ENCODE measurements around the gene ALG14. TPM values are rescaled to one million over a fixed set of nuclear protein-coding genes. Genes with fewer than 3 reads are reported as not detected.

The ALG14 gene
- total and polyA plus RNA-seq, 12 donors: 1.1 to 4.6 (median 3.3) TPM

DNA sequence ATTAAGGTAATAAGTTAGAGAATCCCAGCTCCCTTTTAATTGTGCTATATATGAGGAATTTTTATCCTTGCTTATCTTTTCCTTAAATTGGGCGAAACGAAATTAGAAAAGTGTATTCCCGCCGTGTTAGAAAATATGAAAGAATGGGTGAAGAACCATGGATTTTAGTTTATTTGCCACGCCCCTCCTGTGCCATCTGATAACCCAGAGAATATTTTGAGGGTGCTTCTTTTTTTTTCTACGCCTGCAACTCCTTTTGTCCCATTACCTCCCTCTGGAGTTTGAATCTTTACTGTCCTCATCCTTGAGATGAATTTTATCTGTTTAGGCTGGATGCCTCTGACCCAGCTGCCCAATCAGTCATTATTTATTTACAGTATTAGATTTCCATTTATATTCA, 46.0 kb upstream of the ALG14 start:
- no peak for DNase-seq
- peaks cover 0 to 35% (median 14%) of the 10 kb centered on the region in 9 donors for H3K4me1 ChIP-seq
- H3K27me3 ChIP-seq: peaks cover 0 to 63% (median 3%) of the 10 kb centered on the region in 7 donors
- H3K27ac ChIP-seq: peak overlapping the region in 3 of 10 donors; percentile 11 to 93 (median 90)
- H3K9me3 ChIP-seq: no peaks in the 10 kb centered on the region
- TF ChIP-seq, protein P1, sequence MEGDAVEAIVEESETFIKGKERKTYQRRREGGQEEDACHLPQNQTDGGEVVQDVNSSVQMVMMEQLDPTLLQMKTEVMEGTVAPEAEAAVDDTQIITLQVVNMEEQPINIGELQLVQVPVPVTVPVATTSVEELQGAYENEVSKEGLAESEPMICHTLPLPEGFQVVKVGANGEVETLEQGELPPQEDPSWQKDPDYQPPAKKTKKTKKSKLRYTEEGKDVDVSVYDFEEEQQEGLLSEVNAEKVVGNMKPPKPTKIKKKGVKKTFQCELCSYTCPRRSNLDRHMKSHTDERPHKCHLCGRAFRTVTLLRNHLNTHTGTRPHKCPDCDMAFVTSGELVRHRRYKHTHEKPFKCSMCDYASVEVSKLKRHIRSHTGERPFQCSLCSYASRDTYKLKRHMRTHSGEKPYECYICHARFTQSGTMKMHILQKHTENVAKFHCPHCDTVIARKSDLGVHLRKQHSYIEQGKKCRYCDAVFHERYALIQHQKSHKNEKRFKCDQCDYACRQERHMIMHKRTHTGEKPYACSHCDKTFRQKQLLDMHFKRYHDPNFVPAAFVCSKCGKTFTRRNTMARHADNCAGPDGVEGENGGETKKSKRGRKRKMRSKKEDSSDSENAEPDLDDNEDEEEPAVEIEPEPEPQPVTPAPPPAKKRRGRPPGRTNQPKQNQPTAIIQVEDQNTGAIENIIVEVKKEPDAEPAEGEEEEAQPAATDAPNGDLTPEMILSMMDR (IDR thresholded peaks at IDR 0.05): no peak
- H3K36me3 ChIP-seq: no peaks in the 10 kb centered on the region
- intact Hi-C loops (cut with DNase I): loop anchor here in 6 of 10 donors (2.0 to 10.0 kb wide), 3 partner anchors 114 to 116 kb away; partner anchors contain the start of gene RWDD3 (in 6 of the 6)
- peak overlapping the region in 7 of 10 donors; percentile 57 to 82 (median 77) for H3K4me3 ChIP-seq
- ATAC-seq: no peak
- 89 to 91% methylated on average over 6 of the region's 6 CpGs for whole genome bisulfite sequencing, 2 donors

GRCh38 chr1:95118067-95118499, 45.3 kb upstream of the ALG14 start:
- DNase-seq (peak in 1 of 2 donors; percentile 23), ATAC-seq (peak in 6 of 8 donors; percentile 3 to 35 (median 20))
- intact Hi-C loops (cut with DNase I): loop anchor here in 6 of 10 donors (2.0 to 10.0 kb wide), 3 partner anchors 114 to 117 kb away; partner anchors contain the start of gene RWDD3 (in 6 of the 6)
- peak overlapping the region; percentile 68 to 93 (median 82) for H3K27ac ChIP-seq
- H3K4me1 ChIP-seq: peaks cover 0 to 35% (median 14%) of the 10 kb centered on the region in 9 donors
- H3K9me3 ChIP-seq: no peaks in the 10 kb centered on the region
- TF ChIP-seq, protein P1 (IDR thresholded peaks at IDR 0.05): no peak
- peak overlapping the region; percentile 57 to 82 (median 70) for H3K4me3 ChIP-seq
- 15 to 21% methylated on average over 10 of the region's 10 CpGs for WGBS, 2 donors
- H3K27me3 ChIP-seq: peaks cover 0 to 63% (median 3%) of the 10 kb centered on the region in 7 donors
- H3K36me3 ChIP-seq: no peaks in the 10 kb centered on the region

DNA sequence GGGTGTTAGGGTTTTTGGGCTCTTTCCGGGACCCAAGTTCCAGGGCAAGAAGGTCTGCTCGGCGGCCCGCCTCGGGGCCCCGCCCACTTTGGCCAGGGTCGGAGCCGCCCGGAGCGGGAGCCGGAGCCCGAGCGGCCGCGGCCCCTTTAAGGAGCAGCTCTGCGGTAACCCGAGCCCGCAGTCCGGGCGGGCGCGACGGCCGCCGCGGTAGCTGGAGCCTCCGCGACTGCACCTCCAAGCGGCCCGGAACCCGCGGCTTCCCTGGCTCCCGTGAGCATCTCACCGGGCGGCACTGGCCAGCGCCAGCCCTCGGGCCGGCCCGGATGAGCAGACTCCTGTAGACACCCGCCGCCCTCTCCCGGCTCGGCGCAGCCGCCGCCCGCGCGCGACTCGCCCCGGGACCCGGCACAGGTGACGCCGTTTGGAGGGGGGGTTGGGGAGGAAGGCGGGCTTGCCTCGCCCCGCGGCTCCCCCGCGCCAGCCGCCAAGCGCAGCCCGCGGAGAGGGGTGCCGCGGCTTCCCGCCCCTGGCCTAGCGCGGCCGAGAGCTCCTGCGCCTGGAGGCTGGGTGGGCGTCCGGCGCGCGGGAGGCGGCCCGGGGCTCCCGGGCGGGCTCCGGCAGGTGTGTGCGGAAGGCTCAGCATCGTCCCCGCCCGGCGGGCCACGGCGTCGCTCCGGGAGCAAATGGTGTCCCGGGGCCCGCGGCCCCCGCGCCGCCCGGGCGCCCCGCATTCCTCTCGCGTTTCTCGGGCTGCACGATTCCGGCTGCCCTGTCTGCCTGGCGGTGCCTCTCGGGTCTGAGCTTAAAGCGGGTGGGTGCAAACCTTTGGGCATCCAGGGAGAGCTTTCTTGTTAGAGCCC, 44.7 kb upstream of the ALG14 start, which contains the start of gene TLCD4:
Gene TLCD4 (plus strand): TSS at position 149 of the 860 bp plus-strand sequence. CDS start 26,547 bp downstream, outside the sequence.
- peak; percentile 39 to 74 for DNase-seq
- peak within 1 kb of the TSS; percentile 57 to 82 (median 70) for H3K4me3 ChIP-seq
- H3K36me3 ChIP-seq: no peaks in the 10 kb centered on the region
- 0% methylated on average over 85 to 107 of the region's 108 CpGs for WGBS, 2 donors
- H3K27me3 ChIP-seq: peaks cover 0 to 63% (median 3%) of the 10 kb centered on the region in 7 donors
- intact Hi-C loops (cut with DNase I): loop anchor here in 6 of 10 donors (2.0 to 10.0 kb wide), 4 partner anchors 45 to 117 kb away; partner anchors contain the start of genes RWDD3 (in 6 of the 6) and ALG14 (in 1 of the 6)
- peak; percentile 91 to 97 (median 94) for ATAC-seq
- H3K4me1 ChIP-seq: peaks cover 0 to 35% (median 14%) of the 10 kb centered on the region in 9 donors
- H3K27ac ChIP-seq: peak within 1 kb of the TSS; percentile 68 to 93 (median 82)
- no peaks in the 10 kb centered on the region for H3K9me3 ChIP-seq
- TF ChIP-seq, protein P1 (IDR thresholded peaks at IDR 0.05): no peak

All from heart right ventricle (tissue), 16 donors.